Measurements from ENCODE around the gene TFDP2. TPM values are rescaled to one million over a fixed set of nuclear protein-coding genes. Genes with fewer than 3 reads are reported as not detected.

TFDP2 gene
- total and polyA plus RNA-seq, 9 of the 15 experiments (the other 6 are each of a cell fraction or from before 2014, with no cell fraction given) = 95.6 to 179 (median 126) TPM

GRCh38 chr3:142028243-142028777, 121.0 kb downstream of the TFDP2 start (continued):
- TF ChIP-seq, protein P1, sequence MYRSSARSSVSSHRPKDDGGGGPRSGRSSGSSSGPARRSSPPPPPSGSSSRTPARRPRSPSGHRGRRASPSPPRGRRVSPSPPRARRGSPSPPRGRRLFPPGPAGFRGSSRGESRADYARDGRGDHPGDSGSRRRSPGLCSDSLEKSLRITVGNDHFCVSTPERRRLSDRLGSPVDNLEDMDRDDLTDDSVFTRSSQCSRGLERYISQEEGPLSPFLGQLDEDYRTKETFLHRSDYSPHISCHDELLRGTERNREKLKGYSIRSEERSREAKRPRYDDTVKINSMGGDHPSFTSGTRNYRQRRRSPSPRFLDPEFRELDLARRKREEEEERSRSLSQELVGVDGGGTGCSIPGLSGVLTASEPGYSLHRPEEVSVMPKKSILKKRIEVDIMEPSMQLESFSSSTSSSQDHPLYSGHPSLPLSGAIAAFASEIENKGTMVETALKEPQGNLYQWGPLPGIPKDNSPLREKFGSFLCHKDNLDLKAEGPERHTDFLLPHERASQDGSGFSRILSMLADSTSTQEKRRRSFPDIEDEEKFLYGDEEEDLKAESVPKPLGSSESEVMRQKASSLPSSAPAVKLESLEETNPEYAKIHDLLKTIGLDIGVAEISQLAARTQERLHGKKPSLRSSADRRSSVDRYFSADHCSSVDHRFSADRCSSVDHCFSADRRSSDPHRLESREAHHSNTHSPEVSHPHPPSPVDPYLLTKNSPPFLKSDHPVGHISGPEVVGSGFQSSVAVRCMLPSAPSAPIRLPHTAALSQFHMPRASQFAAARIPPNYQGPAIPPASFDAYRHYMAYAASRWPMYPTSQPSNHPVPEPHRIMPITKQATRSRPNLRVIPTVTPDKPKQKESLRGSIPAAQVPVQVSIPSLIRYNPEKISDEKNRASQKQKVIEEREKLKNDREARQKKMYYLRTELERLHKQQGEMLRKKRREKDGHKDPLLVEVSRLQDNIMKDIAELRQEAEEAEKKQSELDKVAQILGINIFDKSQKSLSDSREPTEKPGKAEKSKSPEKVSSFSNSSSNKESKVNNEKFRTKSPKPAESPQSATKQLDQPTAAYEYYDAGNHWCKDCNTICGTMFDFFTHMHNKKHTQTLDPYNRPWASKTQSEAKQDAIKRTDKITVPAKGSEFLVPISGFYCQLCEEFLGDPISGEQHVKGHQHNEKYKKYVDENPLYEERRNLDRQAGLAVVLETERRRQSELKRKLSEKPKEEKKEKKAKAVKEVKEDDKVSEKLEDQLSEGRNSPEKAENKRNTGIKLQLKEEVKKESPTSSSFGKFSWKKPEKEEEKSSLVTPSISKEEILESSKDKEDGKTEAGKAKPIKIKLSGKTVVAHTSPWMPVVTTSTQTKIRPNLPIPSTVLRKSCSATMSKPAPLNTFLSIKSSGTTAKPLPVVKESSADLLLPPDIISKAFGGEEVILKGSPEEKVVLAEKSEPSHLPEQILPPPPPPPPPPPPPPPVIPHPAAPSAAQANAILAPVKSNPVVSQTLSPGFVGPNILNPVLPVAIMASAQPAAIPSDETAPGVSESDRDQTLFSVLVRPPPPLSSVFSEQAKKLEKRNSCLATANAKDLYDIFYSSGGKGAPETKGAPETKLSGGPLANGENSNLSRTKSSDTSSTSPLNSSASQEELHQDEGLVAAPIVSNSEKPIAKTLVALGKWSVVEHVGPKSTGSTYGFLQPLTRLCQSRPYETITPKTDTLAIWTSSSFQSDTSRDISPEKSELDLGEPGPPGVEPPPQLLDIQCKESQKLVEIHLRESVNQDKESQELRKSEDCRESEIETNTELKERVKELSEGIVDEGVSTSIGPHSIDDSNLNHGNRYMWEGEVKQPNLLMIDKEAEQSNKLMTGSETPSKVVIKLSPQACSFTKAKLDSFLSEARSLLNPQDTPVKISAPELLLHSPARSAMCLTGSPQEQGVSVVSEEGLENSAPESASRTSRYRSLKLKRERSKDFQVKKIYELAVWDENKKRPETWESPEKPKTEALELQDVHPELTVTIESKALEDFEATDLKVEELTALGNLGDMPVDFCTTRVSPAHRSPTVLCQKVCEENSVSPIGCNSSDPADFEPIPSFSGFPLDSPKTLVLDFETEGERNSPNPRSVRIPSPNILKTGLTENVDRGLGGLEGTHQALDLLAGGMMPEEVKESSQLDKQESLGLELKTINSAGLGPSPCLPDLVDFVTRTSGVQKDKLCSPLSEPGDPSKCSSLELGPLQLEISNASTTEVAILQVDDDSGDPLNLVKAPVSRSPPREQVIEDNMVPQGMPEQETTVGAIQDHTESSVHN (IDR thresholded peaks at IDR 0.05; ENCODE audit: borderline replicate concordance in 1 of 2, low read depth in 1 of 2) = no peak; a peak in 1 of 4 replicates
- TF ChIP-seq THRAP3 (IDR thresholded peaks at IDR 0.05; ENCODE audit: borderline replicate concordance) = 0 out of 2 replicates have a peak, but pooled peaks have one; percentile 47
- TF ChIP-seq, protein P2, sequence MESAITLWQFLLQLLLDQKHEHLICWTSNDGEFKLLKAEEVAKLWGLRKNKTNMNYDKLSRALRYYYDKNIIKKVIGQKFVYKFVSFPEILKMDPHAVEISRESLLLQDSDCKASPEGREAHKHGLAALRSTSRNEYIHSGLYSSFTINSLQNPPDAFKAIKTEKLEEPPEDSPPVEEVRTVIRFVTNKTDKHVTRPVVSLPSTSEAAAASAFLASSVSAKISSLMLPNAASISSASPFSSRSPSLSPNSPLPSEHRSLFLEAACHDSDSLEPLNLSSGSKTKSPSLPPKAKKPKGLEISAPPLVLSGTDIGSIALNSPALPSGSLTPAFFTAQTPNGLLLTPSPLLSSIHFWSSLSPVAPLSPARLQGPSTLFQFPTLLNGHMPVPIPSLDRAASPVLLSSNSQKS (CRISPR knock-in tag; IDR thresholded peaks at IDR 0.05) = no peak
- TF ChIP-seq POLR2H (tag; IDR thresholded peaks at IDR 0.05; ENCODE audit: low read depth) = no peak; the same call in 1 of the 2 replicates
- no peak for TF ChIP-seq BMI1 (IDR thresholded peaks at IDR 0.05; ENCODE audit: low read length)
- TF ChIP-seq, protein P3, sequence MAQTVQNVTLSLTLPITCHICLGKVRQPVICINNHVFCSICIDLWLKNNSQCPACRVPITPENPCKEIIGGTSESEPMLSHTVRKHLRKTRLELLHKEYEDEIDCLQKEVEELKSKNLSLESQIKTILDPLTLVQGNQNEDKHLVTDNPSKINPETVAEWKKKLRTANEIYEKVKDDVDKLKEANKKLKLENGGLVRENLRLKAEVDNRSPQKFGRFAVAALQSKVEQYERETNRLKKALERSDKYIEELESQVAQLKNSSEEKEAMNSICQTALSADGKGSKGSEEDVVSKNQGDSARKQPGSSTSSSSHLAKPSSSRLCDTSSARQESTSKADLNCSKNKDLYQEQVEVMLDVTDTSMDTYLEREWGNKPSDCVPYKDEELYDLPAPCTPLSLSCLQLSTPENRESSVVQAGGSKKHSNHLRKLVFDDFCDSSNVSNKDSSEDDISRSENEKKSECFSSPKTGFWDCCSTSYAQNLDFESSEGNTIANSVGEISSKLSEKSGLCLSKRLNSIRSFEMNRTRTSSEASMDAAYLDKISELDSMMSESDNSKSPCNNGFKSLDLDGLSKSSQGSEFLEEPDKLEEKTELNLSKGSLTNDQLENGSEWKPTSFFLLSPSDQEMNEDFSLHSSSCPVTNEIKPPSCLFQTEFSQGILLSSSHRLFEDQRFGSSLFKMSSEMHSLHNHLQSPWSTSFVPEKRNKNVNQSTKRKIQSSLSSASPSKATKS (CRISPR knock-in tag; IDR thresholded peaks at IDR 0.05) = no peak
- no peak for TF ChIP-seq ZNF282 (CRISPR knock-in tag; IDR thresholded peaks at IDR 0.05)
- no peak for TF ChIP-seq CBX8 (IDR thresholded peaks at IDR 0.05; ENCODE audit: borderline replicate concordance, extremely low read depth, low read depth, low read length, poor library complexity, severe bottlenecking)
- no peak for TF ChIP-seq SLC30A9 (CRISPR knock-in tag; IDR thresholded peaks at IDR 0.05)
- TF ChIP-seq ZNF12 (CRISPR knock-in tag; IDR thresholded peaks at IDR 0.05) = no peak
- no peak for TF ChIP-seq ZFX (CRISPR knock-in tag; IDR thresholded peaks at IDR 0.05)
- TF ChIP-seq ZNF76 (CRISPR knock-in tag; IDR thresholded peaks at IDR 0.05; ENCODE audit: borderline replicate concordance) = no peak
- no peak for TF ChIP-seq JUN (IDR thresholded peaks at IDR 0.05; ENCODE audit: borderline replicate concordance, low read depth, low read length)
- TF ChIP-seq JUN (CRISPR knock-in tag; IDR thresholded peaks at IDR 0.05; ENCODE audit: borderline replicate concordance) = no peak
- no peak for TF ChIP-seq E2F5 (CRISPR knock-in tag; IDR thresholded peaks at IDR 0.05)
- TF ChIP-seq ZNF717 (CRISPR knock-in tag; IDR thresholded peaks at IDR 0.05) = no peak

Measured in K562 (cell line).